Esophagus squamous epithelium (tissue), 5 donors: ENCODE results near the gene ESRRB. TPM values are rescaled to one million over a fixed set of nuclear protein-coding genes. Genes with fewer than 3 reads are reported as not detected.
A peak's percentile ranks its signal among the peaks of the same experiment; 100 is the strongest.

Experiments
- DNase-seq: peaks from one replicate; lab custom pipeline; 2025; lab: John Stamatoyannopoulos, UW
- H3K27ac ChIP-seq, 4 donors: fragments of 200-600 bp; sonication (generic); one replicate each; pipeline ENCODE4 v1.5.1; 2016 to 2019; ENCODE audit warnings: mild to moderate bottlenecking in 1 of 4
- H3K27me3 ChIP-seq, 4 donors: fragments of 200-600 bp; sonication (generic); 1 replicate in 3 of 4; 2 replicates in 1 of 4; pipeline versions ENCODE4 v1.5.1 to v1.6.0; 2017 to 2021; ENCODE audit warnings: antibody characterized with exemption in 1 of 4
- H3K36me3 ChIP-seq, 3 donors: fragments of 200-600 bp; sonication (generic); one replicate each; pipeline ENCODE4 v1.5.1; 2016 to 2019
- H3K4me1 ChIP-seq, 3 donors: fragments of 200-600 bp; sonication (generic); one replicate each; pipeline ENCODE4 v1.5.1; 2017 to 2019
- H3K4me3 ChIP-seq, 4 donors: fragments of 200-600 bp; sonication (generic); 1 replicate in 3 of 4; 2 replicates in 1 of 4; pipeline ENCODE4 v1.5.1; 2016 to 2019; ENCODE audit warnings: mild to moderate bottlenecking in 2 of 4, moderate library complexity in 1 of 4
- H3K9me3 ChIP-seq, 3 donors: fragments of 200-600 bp; sonication (generic); one replicate each; pipeline ENCODE4 v1.5.1; 2016 to 2019
- CTCF ChIP-seq, 6 experiments: fragments of 450-650 bp in 4 of 6; fragments of 200-600 bp in 2 of 6; sonication (generic) in 2 of 6; IDR thresholded peaks; one replicate each; pipeline ENCODE4 v1.5.1; 2016 to 2019; ENCODE audit warnings: antibody characterized with exemption in 6 of 6, mild to moderate bottlenecking in 4 of 6, moderate library complexity in 4 of 6
- POLR2A ChIP-seq, 4 donors: fragments of 450-650 bp; IDR thresholded peaks; one replicate each; pipeline ENCODE4 v1.6.1; 2017; ENCODE audit warnings: antibody characterized with exemption in 4 of 4, mild to moderate bottlenecking in 4 of 4, moderate library complexity in 3 of 4
- WGBS, 2 donors: methylation state at CpG; one replicate each; pipeline ENCODE4 v1.1.5; 2018; 5-methylcytosine and 5-hydroxymethylcytosine counted together
- intact Hi-C: fragments of 100-400 bp; cut with DNase I; formaldehyde crosslinking; loops from one replicate; pipeline ENCODE4 v1.15.0; 2022
- total RNA-seq, 4 donors: library from RNA; depleted of rRNA; stranded (reverse); fragments of >200 nt; gene quantifications; one replicate each; pipeline ENCODE4 v1.1.0, GENCODE V29; 2016
- donor health status: DM: yes; HTN: yes; CAD: no.

Gene ESRRB
- total RNA-seq, 4 donors from 2014 or later, result not detected

- intact Hi-C loops, result loop anchor here (10.0 kb wide), 1 partner anchor 327 kb away; no protein-coding TSS in a partner anchor
- Histone ChIP-seq H3K9me3 (no peaks in the 10 kb centered on the region), H3K27me3 (peaks cover 2 to 100% (median 16%) of the 10 kb centered on the region in 4 donors), H3K36me3 (no peaks in the 10 kb centered on the region), H3K27ac (no peak overlapping the region), H3K4me3 (no peak overlapping the region), H3K4me1 (peaks cover 6 to 9% (median 7%) of the 10 kb centered on the region in 3 donors)
- 62 to 66% methylated on average over 5 to 6 of the region's 7 CpGs for WGBS, 2 donors
- no peak for TF ChIP-seq POLR2A (IDR thresholded peaks at IDR 0.05)
- no peak for TF ChIP-seq CTCF (IDR thresholded peaks at IDR 0.05)
- no peak for DNase-seq
Observed at GRCh38 chr14:76381817-76382494, 6.0 kb downstream of the ESRRB start.

- Histone ChIP-seq H3K4me3 (no peak overlapping the region), H3K27me3 (peaks cover 0 to 100% (median 11%) of the 10 kb centered on the region in 4 donors), H3K36me3 (no peaks in the 10 kb centered on the region), H3K4me1 (peaks cover 1 to 4% (median 2%) of the 10 kb centered on the region in 3 donors), H3K9me3 (no peaks in the 10 kb centered on the region), H3K27ac (no peak overlapping the region)
- intact Hi-C loops, result loop anchor here (10.0 kb wide), 1 partner anchor 328 kb away; no protein-coding TSS in a partner anchor
- WGBS, 2 donors, result 50 to 67% methylated on average over 1 of the region's 1 CpG
- no peak for DNase-seq
- TF ChIP-seq POLR2A (IDR thresholded peaks at IDR 0.05) (no peak), CTCF (IDR thresholded peaks at IDR 0.05) (no peak)
Observed at GRCh38 chr14:76382495-76382832, 6.5 kb downstream of the ESRRB start.

GRCh38 chr14:76385435-76385834 lies 9.5 kb downstream of the ESRRB start:
- no peak for DNase-seq
- Histone ChIP-seq H3K9me3 (no peaks in the 10 kb centered on the region), H3K27me3 (peaks cover 0 to 91% (median 1%) of the 10 kb centered on the region in 4 donors), H3K4me1 (no peaks in the 10 kb centered on the region), H3K27ac (no peak overlapping the region), H3K36me3 (no peaks in the 10 kb centered on the region), H3K4me3 (no peak overlapping the region)
- TF ChIP-seq POLR2A (IDR thresholded peaks at IDR 0.05) (no peak), CTCF (IDR thresholded peaks at IDR 0.05) (no peak)
- WGBS, 2 donors, result 45 to 59% methylated on average over 4 of the region's 4 CpGs
- intact Hi-C loops, result loop anchor here (10.0 kb wide), 1 partner anchor 331 kb away; no protein-coding TSS in a partner anchor

GRCh38 chr14:76386944-76387782 lies 11.2 kb downstream of the ESRRB start:
- no peaks in the 10 kb centered on the region for H3K9me3 ChIP-seq
- H3K27me3 ChIP-seq, result peaks cover 0 to 74% (median 1%) of the 10 kb centered on the region in 4 donors
- DNase-seq, result no peak
- intact Hi-C loops, result loop anchor here (10.0 kb wide), 1 partner anchor 332 kb away; no protein-coding TSS in a partner anchor
- TF ChIP-seq POLR2A (IDR thresholded peaks at IDR 0.05) (no peak), CTCF (IDR thresholded peaks at IDR 0.05) (peak in 5 of 6 experiments; percentile 61 to 93 (median 83))
- no peaks in the 10 kb centered on the region for H3K4me1 ChIP-seq
- no peak overlapping the region for H3K27ac ChIP-seq
- 4 to 10% methylated on average over 6 to 10 of the region's 11 CpGs for WGBS, 2 donors
- no peaks in the 10 kb centered on the region for H3K36me3 ChIP-seq
- no peak overlapping the region for H3K4me3 ChIP-seq
